GM12874 (cell line): ENCODE measurements around the gene TCF12.

Experiments used
- CTCF ChIP-seq: IDR thresholded peaks from 2 replicates; pipeline ENCODE4 v1.5.1; 2011; ENCODE audit warnings: low read depth, mild to moderate bottlenecking, control low read depth, low read length, moderate library complexity; ENCODE audit not compliant: insufficient read depth

Gene TCF12

GRCh38 chr15:57321485-57321884, 403.0 kb downstream of the TCF12 start:
- no peak for TF ChIP-seq CTCF

- no peak for TF ChIP-seq CTCF
Observed at GRCh38 chr15:57321973-57322601, 403.6 kb downstream of the TCF12 start.

GRCh38 chr15:57322602-57323250, 404.3 kb downstream of the TCF12 start:
- TF ChIP-seq CTCF: no peak

- no peak for TF ChIP-seq CTCF
Observed at GRCh38 chr15:57323299-57323805, 404.9 kb downstream of the TCF12 start.

GRCh38 chr15:57323806-57324589, 405.6 kb downstream of the TCF12 start:
- TF ChIP-seq CTCF: no peak

GRCh38 chr15:57324590-57324890, 406.1 kb downstream of the TCF12 start:
- no peak for TF ChIP-seq CTCF

- no peak for TF ChIP-seq CTCF
Observed at GRCh38 chr15:57324944-57325679, 406.7 kb downstream of the TCF12 start.
